ENCODE results near the gene ANGPT4. TPM values are rescaled to one million over a fixed set of nuclear protein-coding genes. Genes with fewer than 3 reads are reported as not detected.

The ANGPT4 gene
- total RNA-seq, 4 donors from 2014 or later: 0.56 to 2.1 (median 0.71) TPM

- H3K27me3 ChIP-seq: no peaks in the 10 kb centered on the region
- no peaks in the 10 kb centered on the region for H3K9me3 ChIP-seq
- H3K4me3 ChIP-seq: no peak overlapping the region
- TF ChIP-seq POLR2AphosphoS5 (IDR thresholded peaks at IDR 0.05) (no peak), CTCF (IDR thresholded peaks at IDR 0.05) (no peak), POLR2A (IDR thresholded peaks at IDR 0.05) (no peak), EP300 (IDR thresholded peaks at IDR 0.05) (no peak)
- no peak overlapping the region for H3K27ac ChIP-seq
- 85% methylated on average over 4 of the region's 4 CpGs for WGBS
- H3K36me3 ChIP-seq: no peaks in the 10 kb centered on the region
- DNase-seq (ENCODE audit: low spot score in 2 of 2): no peak
- peaks cover 25% of the 10 kb centered on the region for H3K4me1 ChIP-seq
Measured at GRCh38 chr20:891706-892080, 24.4 kb downstream of the ANGPT4 start.

GRCh38 chr20:891058-891705 is 25.0 kb downstream of the ANGPT4 start:
- 54% methylated on average over 6 of the region's 6 CpGs for WGBS

GRCh38 chr20:890666-891057 is 25.5 kb downstream of the ANGPT4 start:
- DNase-seq (ENCODE audit: low spot score in 2 of 2): no peak
- Histone ChIP-seq H3K9me3 (no peaks in the 10 kb centered on the region), H3K27me3 (no peaks in the 10 kb centered on the region), H3K4me1 (peaks cover 25% of the 10 kb centered on the region), H3K27ac (no peak overlapping the region), H3K36me3 (no peaks in the 10 kb centered on the region), H3K4me3 (no peak overlapping the region)
- TF ChIP-seq EP300 (IDR thresholded peaks at IDR 0.05) (no peak), POLR2A (IDR thresholded peaks at IDR 0.05) (no peak), POLR2AphosphoS5 (IDR thresholded peaks at IDR 0.05) (no peak), CTCF (IDR thresholded peaks at IDR 0.05) (no peak)
- WGBS: 70% methylated on average over 6 of the region's 6 CpGs

More at GRCh38 chr20:891058-891705, 25.0 kb downstream of the ANGPT4 start:
- TF ChIP-seq EP300 (IDR thresholded peaks at IDR 0.05) (no peak), CTCF (IDR thresholded peaks at IDR 0.05) (no peak), POLR2A (IDR thresholded peaks at IDR 0.05) (no peak), POLR2AphosphoS5 (IDR thresholded peaks at IDR 0.05) (no peak)
- H3K4me1 ChIP-seq: peaks cover 25% of the 10 kb centered on the region
- H3K4me3 ChIP-seq: no peak overlapping the region
- H3K9me3 ChIP-seq: no peaks in the 10 kb centered on the region
- no peak overlapping the region for H3K27ac ChIP-seq
- H3K36me3 ChIP-seq: no peaks in the 10 kb centered on the region
- no peak for DNase-seq (ENCODE audit: low spot score in 2 of 2)
- no peaks in the 10 kb centered on the region for H3K27me3 ChIP-seq

- 62% methylated on average over 5 of the region's 10 CpGs for WGBS
- H3K27me3 ChIP-seq: peaks cover 6% of the 10 kb centered on the region
- no peak for TF ChIP-seq POLR2AphosphoS5 (IDR thresholded peaks at IDR 0.05)
- H3K36me3 ChIP-seq: no peaks in the 10 kb centered on the region
- no peaks in the 10 kb centered on the region for H3K9me3 ChIP-seq
- no peak for DNase-seq (ENCODE audit: low spot score in 2 of 2)
- no peak overlapping the region for H3K27ac ChIP-seq
- H3K4me3 ChIP-seq: no peak overlapping the region
- H3K4me1 ChIP-seq: peaks cover 28% of the 10 kb centered on the region
Measured at GRCh38 chr20:889932-890463, 26.1 kb downstream of the ANGPT4 start.

GRCh38 chr20:889106-889505 is 27.0 kb downstream of the ANGPT4 start:
- DNase-seq (ENCODE audit: low spot score in 2 of 2): no peak
- peaks cover 11% of the 10 kb centered on the region for H3K27me3 ChIP-seq
- H3K36me3 ChIP-seq: no peaks in the 10 kb centered on the region
- no peak overlapping the region for H3K4me3 ChIP-seq
- no peak overlapping the region for H3K27ac ChIP-seq
- no peaks in the 10 kb centered on the region for H3K9me3 ChIP-seq
- WGBS: 78% methylated on average over 5 of the region's 5 CpGs
- peaks cover 32% of the 10 kb centered on the region for H3K4me1 ChIP-seq
- TF ChIP-seq CTCF (IDR thresholded peaks at IDR 0.05): no peak
- no peak for TF ChIP-seq POLR2AphosphoS5 (IDR thresholded peaks at IDR 0.05)
- TF ChIP-seq EP300 (IDR thresholded peaks at IDR 0.05): no peak

Measured in suprapubic skin (tissue), 4 donors.